HG03558 (cell line): ENCODE results near the gene DLG5.
A peak's percentile ranks its signal among the peaks of the same experiment; 100 is the strongest.

Source experiments
- ATAC-seq: cut with Tn5 transposase; IDR thresholded peaks from one replicate; pipeline ENCODE4 v1.9.1; 2021; ENCODE audit warnings: moderate number of reproducible peaks; ENCODE audit not compliant: unreplicated experiment; ENCODE audit errors: extremely low read depth

DLG5 gene

GRCh38 chr10:77926566-77927401 lies at the start of gene DLG5:
TSS of gene DLG5 (minus strand) at chr10:77926755. CDS start at chr10:77926520, 235 bp downstream.
- ATAC-seq, result peak; percentile 27

GRCh38 chr10:77975086-77975666 lies 48.6 kb upstream of the DLG5 start:
- no peak for ATAC-seq

- no peak for ATAC-seq
Observed at GRCh38 chr10:77974396-77975074, 48.0 kb upstream of the DLG5 start.

- no peak for ATAC-seq
Observed at GRCh38 chr10:77973276-77973675, 46.7 kb upstream of the DLG5 start.

- ATAC-seq, result no peak
Observed at GRCh38 chr10:77972148-77972547, 45.6 kb upstream of the DLG5 start.

GRCh38 chr10:77971804-77972144 lies 45.2 kb upstream of the DLG5 start:
- no peak for ATAC-seq

GRCh38 chr10:77970869-77971803 lies 44.6 kb upstream of the DLG5 start:
- ATAC-seq, result no peak

- no peak for ATAC-seq
Observed at GRCh38 chr10:77969114-77969513, 42.6 kb upstream of the DLG5 start.

GRCh38 chr10:77967611-77968022 lies 41.1 kb upstream of the DLG5 start:
- no peak for ATAC-seq

GRCh38 chr10:77965294-77965693 lies 38.7 kb upstream of the DLG5 start:
- no peak for ATAC-seq

- no peak for ATAC-seq
Observed at GRCh38 chr10:77964811-77965210, 38.3 kb upstream of the DLG5 start.

- ATAC-seq, result no peak
Observed at GRCh38 chr10:77963901-77964300, 37.3 kb upstream of the DLG5 start.

GRCh38 chr10:77962350-77963146 lies 36.0 kb upstream of the DLG5 start:
- no peak for ATAC-seq

- ATAC-seq, result no peak
Observed at GRCh38 chr10:77961668-77962067, 35.1 kb upstream of the DLG5 start.

- ATAC-seq, result no peak
Observed at GRCh38 chr10:77960829-77961329, 34.3 kb upstream of the DLG5 start.

GRCh38 chr10:77959887-77960455 lies 33.4 kb upstream of the DLG5 start:
- no peak for ATAC-seq

- ATAC-seq, result no peak
Observed at GRCh38 chr10:77959384-77959783, 32.8 kb upstream of the DLG5 start.

- no peak for ATAC-seq
Observed at GRCh38 chr10:77955136-77955535, 28.6 kb upstream of the DLG5 start.

GRCh38 chr10:77949167-77949566 lies 22.6 kb upstream of the DLG5 start:
- ATAC-seq, result no peak
